RWPE1 (cell line): ENCODE measurements around the gene FBXO9.
"Not testable (repeated sequence)": the region's sequence is repeated elsewhere in the genome, so short reads cannot be mapped to it uniquely, and the experiment has no call there.

Experiments
- CTCF ChIA-PET: fragments of 350-600 bp; sonication (Branson Sonifier 250); formaldehyde crosslinking; extraction: SDS; loops from one replicate; lab custom pipeline; 2021; lab: Yijun Ruan, JAX
- POLR2A ChIA-PET: fragments of 400-600 bp; formaldehyde crosslinking; extraction: SDS; loops from one replicate; lab custom pipeline; 2020; ENCODE audit warnings: antibody characterized with exemption; ENCODE audit not compliant: low non-redundant PET; lab: Yijun Ruan, JAX
- DNase-seq: peaks from one replicate; pipeline ENCODE4 v3.0.0; 2012; ENCODE audit warnings: low spot score
- H3K27ac ChIP-seq: fragments of 450-650 bp; 2 replicates; pipeline ENCODE4 v1.5.1; 2017
- TF ChIP-seq, protein P1 (sequence below): fragments of 450-650 bp; conservative IDR thresholded peaks from 2 replicates; pipeline ENCODE4 v1.5.1; 2017; ENCODE audit warnings: low read depth, mild to moderate bottlenecking

The FBXO9 gene

DNA sequence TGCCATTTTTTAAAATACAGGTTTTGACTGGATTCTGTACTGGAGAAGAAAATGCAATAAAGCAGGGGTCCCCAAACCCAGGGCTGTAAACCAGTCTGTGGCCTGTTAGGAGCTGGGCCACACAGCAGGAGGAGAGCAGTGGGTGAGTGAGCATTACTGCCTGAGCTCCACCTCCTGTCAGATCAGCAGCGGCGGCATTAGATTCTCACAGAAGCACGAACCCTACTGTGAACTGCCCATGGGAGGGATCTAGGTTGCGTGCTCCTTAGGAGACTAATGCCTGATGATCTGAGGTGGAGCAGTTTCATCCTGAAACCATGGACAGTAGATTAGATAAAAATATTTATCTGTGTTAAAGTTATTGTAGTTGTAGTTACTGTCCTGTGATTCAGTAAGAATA lies 21.1 kb upstream of the FBXO9 start:
- DNase-seq = no peak
- ChIA-PET POLR2A (no interaction called here), CTCF (interaction anchor here (0.6 kb wide), 2 partner anchors 22 to 691 kb away, joined by 3 to 4 read pairs; no protein-coding TSS in a partner anchor)
- TF ChIP-seq, protein P1, sequence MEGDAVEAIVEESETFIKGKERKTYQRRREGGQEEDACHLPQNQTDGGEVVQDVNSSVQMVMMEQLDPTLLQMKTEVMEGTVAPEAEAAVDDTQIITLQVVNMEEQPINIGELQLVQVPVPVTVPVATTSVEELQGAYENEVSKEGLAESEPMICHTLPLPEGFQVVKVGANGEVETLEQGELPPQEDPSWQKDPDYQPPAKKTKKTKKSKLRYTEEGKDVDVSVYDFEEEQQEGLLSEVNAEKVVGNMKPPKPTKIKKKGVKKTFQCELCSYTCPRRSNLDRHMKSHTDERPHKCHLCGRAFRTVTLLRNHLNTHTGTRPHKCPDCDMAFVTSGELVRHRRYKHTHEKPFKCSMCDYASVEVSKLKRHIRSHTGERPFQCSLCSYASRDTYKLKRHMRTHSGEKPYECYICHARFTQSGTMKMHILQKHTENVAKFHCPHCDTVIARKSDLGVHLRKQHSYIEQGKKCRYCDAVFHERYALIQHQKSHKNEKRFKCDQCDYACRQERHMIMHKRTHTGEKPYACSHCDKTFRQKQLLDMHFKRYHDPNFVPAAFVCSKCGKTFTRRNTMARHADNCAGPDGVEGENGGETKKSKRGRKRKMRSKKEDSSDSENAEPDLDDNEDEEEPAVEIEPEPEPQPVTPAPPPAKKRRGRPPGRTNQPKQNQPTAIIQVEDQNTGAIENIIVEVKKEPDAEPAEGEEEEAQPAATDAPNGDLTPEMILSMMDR = no peak
- H3K27ac ChIP-seq = no peak overlapping the region

DNA sequence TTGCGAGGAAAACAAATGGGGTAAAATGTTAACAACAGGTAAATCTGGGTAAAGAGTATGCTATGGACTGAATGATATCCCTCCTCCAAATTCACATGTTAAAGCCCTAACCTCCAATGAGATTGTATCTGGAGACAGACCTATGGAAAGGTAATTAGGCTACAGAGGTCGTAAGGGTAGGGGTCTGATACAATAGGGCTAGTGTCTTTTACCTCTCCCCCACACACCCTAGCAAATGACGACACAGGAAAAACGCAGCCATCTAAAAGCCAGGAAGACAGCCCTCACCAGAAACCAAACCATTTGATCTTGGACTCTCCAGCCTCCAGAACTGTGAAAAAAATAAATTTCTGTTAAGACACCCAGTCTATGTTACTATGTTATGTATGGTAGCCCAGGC lies 20.6 kb upstream of the FBXO9 start:
- ChIA-PET POLR2A (no interaction called here), CTCF (interaction anchor here (0.6 kb wide), 1 partner anchor 22 kb away, joined by 4 read pairs; no protein-coding TSS in a partner anchor)
- TF ChIP-seq, protein P1 = no peak
- no peak for DNase-seq
- H3K27ac ChIP-seq = no peak overlapping the region

- TF ChIP-seq, protein P1 = no peak
- no peak for DNase-seq
- no peak overlapping the region for H3K27ac ChIP-seq
- CTCF ChIA-PET = no interaction called here
- POLR2A ChIA-PET = no interaction called here
These were observed 19.1 kb upstream of the FBXO9 start for GRCh38 chr6:53045891-53046673.

DNA sequence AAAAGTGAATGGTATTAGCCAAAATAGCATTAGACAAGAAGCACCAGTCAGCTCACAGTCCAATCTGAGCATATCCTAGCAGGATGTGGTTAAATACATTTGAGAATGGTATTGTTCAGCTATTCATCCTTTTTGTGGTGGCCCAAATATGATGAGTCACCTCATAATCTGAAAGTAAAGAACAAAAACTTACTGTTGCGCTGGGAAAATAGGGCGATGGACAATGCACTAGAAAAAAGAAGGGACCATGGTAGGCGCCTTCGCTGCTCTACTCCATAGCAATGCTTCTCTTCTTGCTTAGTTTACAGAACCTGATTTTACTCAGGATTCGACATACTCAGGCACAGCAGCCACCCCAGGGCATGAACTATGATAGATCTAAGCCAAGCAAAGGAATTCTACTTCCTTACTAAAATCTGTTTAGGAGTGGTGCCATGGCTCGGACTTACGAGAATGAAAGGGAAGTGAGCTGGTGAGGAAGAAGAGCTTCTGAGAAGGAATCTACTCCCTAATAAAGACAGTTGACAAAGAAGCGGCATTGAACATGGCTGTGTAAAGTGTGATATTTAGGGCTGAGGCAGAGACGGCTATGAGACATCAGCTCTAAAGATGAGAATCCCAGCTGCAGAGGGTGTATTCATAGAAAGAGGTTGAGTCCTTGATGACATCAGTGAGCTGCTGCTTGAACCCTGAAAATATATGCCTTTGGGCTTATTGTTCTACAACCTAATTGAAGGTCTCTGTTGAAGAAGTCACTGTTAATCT lies 16.6 kb upstream of the FBXO9 start:
- TF ChIP-seq, protein P1 = no peak
- CTCF ChIA-PET = no interaction called here
- no peak overlapping the region for H3K27ac ChIP-seq
- DNase-seq = peak; percentile 55
- POLR2A ChIA-PET = no interaction called here

GRCh38 chr6:53049415-53049814 lies 15.8 kb upstream of the FBXO9 start:
- CTCF ChIA-PET = no interaction called here
- H3K27ac ChIP-seq = no peak overlapping the region
- TF ChIP-seq, protein P1 = no peak
- no peak for DNase-seq
- POLR2A ChIA-PET = no interaction called here

GRCh38 chr6:53052152-53052551 lies 13.1 kb upstream of the FBXO9 start:
- POLR2A ChIA-PET, CTCF ChIA-PET: not testable (repeated sequence)

More at GRCh38 chr6:53052152-53052551, 13.1 kb upstream of the FBXO9 start:
- not testable (repeated sequence) for DNase-seq, H3K27ac ChIP-seq
